Measurements from ENCODE around the gene NBPF26. TPM values are rescaled to one million over a fixed set of nuclear protein-coding genes. Genes with fewer than 3 reads are reported as not detected.
"Not testable (repeated sequence)": the region's sequence is repeated elsewhere in the genome, so short reads cannot be mapped to it uniquely, and the experiment has no call there.

NBPF26 gene
- total and polyA plus RNA-seq, 2 experiments from 2014 or later, result 5.3 to 16.5 TPM

- H3K9me2 ChIP-seq (ENCODE audit: insufficient read depth); DNase-seq; H3K4me3 ChIP-seq; H3K79me2 ChIP-seq (ENCODE audit: insufficient read depth); H3K27me3 ChIP-seq (replicated peaks; ENCODE audit: insufficient read depth); H3F3A ChIP-seq (ENCODE audit: insufficient read depth); H3K9me3 ChIP-seq (ENCODE audit: low read depth); H3K9ac ChIP-seq; H3K27ac ChIP-seq; H2AFZ ChIP-seq; H4K20me1 ChIP-seq (ENCODE audit: insufficient read depth); H3K4me2 ChIP-seq (ENCODE audit: unreplicated experiment); in situ Hi-C loops (cut with MboI); H3K36me3 ChIP-seq (ENCODE audit: low read depth); H3K4me1 ChIP-seq (ENCODE audit: insufficient read depth): not testable (repeated sequence)
- WGBS, 2 experiments (ENCODE audit: low coverage in 1 of 2, low lambda C conversion rate in 2 of 2, missing lambda C conversion rate in 2 of 2), result 0 to 13% methylated on average over 1 to 4 of the region's 12 CpGs
Observed at GRCh38 chr1:120723358-120723714, 409 bp upstream of the NBPF26 start.

GRCh38 chr1:120724507-120724906 is 762 bp downstream of the NBPF26 start:
- H3K4me2 ChIP-seq (ENCODE audit: unreplicated experiment); H3K36me3 ChIP-seq (ENCODE audit: low read depth); H3F3A ChIP-seq (ENCODE audit: insufficient read depth); H3K9me2 ChIP-seq (ENCODE audit: insufficient read depth); H2AFZ ChIP-seq; H3K9me3 ChIP-seq (ENCODE audit: low read depth); H3K27me3 ChIP-seq (replicated peaks; ENCODE audit: insufficient read depth); in situ Hi-C loops (cut with MboI); H3K79me2 ChIP-seq (ENCODE audit: insufficient read depth); H4K20me1 ChIP-seq (ENCODE audit: insufficient read depth); DNase-seq; H3K4me1 ChIP-seq (ENCODE audit: insufficient read depth): not testable (repeated sequence)
- peak overlapping the region; percentile 69 for H3K4me3 ChIP-seq
- 0 out of 2 replicates have a peak overlapping the region, but pooled peaks have one; percentile 15 for H3K27ac ChIP-seq
- peak overlapping the region; percentile 67 for H3K9ac ChIP-seq
- no CpG with 5 or more reads among the region's 28 CpGs for WGBS, 2 experiments (ENCODE audit: low coverage in 1 of 2, low lambda C conversion rate in 2 of 2, missing lambda C conversion rate in 2 of 2)

- H3K36me3 ChIP-seq (ENCODE audit: low read depth); H3F3A ChIP-seq (ENCODE audit: insufficient read depth); H3K4me1 ChIP-seq (ENCODE audit: insufficient read depth); H3K27me3 ChIP-seq (replicated peaks; ENCODE audit: insufficient read depth); H3K9ac ChIP-seq; H2AFZ ChIP-seq; in situ Hi-C loops (cut with MboI); H3K27ac ChIP-seq; DNase-seq; H4K20me1 ChIP-seq (ENCODE audit: insufficient read depth); H3K9me3 ChIP-seq (ENCODE audit: low read depth); H3K9me2 ChIP-seq (ENCODE audit: insufficient read depth); H3K79me2 ChIP-seq (ENCODE audit: insufficient read depth); H3K4me3 ChIP-seq; H3K4me2 ChIP-seq (ENCODE audit: unreplicated experiment): not testable (repeated sequence)
Observed at GRCh38 chr1:120728811-120729210, 5.1 kb downstream of the NBPF26 start.

- H3K9me3 ChIP-seq (ENCODE audit: low read depth); H3K27ac ChIP-seq; in situ Hi-C loops (cut with MboI); H3K9ac ChIP-seq; H3F3A ChIP-seq (ENCODE audit: insufficient read depth); H3K79me2 ChIP-seq (ENCODE audit: insufficient read depth); DNase-seq; H4K20me1 ChIP-seq (ENCODE audit: insufficient read depth); H3K4me2 ChIP-seq (ENCODE audit: unreplicated experiment); H3K4me3 ChIP-seq; H2AFZ ChIP-seq; H3K27me3 ChIP-seq (replicated peaks; ENCODE audit: insufficient read depth); H3K36me3 ChIP-seq (ENCODE audit: low read depth); H3K9me2 ChIP-seq (ENCODE audit: insufficient read depth); H3K4me1 ChIP-seq (ENCODE audit: insufficient read depth): not testable (repeated sequence)
- WGBS, 2 experiments (ENCODE audit: low coverage in 1 of 2, low lambda C conversion rate in 2 of 2, missing lambda C conversion rate in 2 of 2), result 70% methylated on average over 2 of the region's 3 CpGs; no CpG with 5 or more reads in 1 of the 2 experiments
Observed at GRCh38 chr1:120769090-120769489, 45.3 kb downstream of the NBPF26 start.

GRCh38 chr1:120805452-120805851 is 81.7 kb downstream of the NBPF26 start:
- H3K4me2 ChIP-seq (ENCODE audit: unreplicated experiment); H3K79me2 ChIP-seq (ENCODE audit: insufficient read depth); in situ Hi-C loops (cut with MboI); H3K9ac ChIP-seq; H3K9me3 ChIP-seq (ENCODE audit: low read depth); H3K27ac ChIP-seq; H4K20me1 ChIP-seq (ENCODE audit: insufficient read depth); H3K4me1 ChIP-seq (ENCODE audit: insufficient read depth); H3K36me3 ChIP-seq (ENCODE audit: low read depth); H2AFZ ChIP-seq; H3K9me2 ChIP-seq (ENCODE audit: insufficient read depth); H3K4me3 ChIP-seq; H3K27me3 ChIP-seq (replicated peaks; ENCODE audit: insufficient read depth); H3F3A ChIP-seq (ENCODE audit: insufficient read depth): not testable (repeated sequence)
- DNase-seq, result peak; percentile 4
- WGBS, 2 experiments (ENCODE audit: low coverage in 1 of 2, low lambda C conversion rate in 2 of 2, missing lambda C conversion rate in 2 of 2), result 60 to 100% methylated on average over 4 to 7 of the region's 7 CpGs

- H3K9ac ChIP-seq; H3K4me2 ChIP-seq (ENCODE audit: unreplicated experiment); H2AFZ ChIP-seq; H3K4me1 ChIP-seq (ENCODE audit: insufficient read depth); H3F3A ChIP-seq (ENCODE audit: insufficient read depth); in situ Hi-C loops (cut with MboI); H3K36me3 ChIP-seq (ENCODE audit: low read depth); H3K27me3 ChIP-seq (replicated peaks; ENCODE audit: insufficient read depth); H3K27ac ChIP-seq; H3K9me3 ChIP-seq (ENCODE audit: low read depth); H3K4me3 ChIP-seq; H4K20me1 ChIP-seq (ENCODE audit: insufficient read depth); H3K9me2 ChIP-seq (ENCODE audit: insufficient read depth); H3K79me2 ChIP-seq (ENCODE audit: insufficient read depth): not testable (repeated sequence)
- DNase-seq, result peak; percentile 36
- 38 to 39% methylated on average over 9 to 10 of the region's 10 CpGs for WGBS, 2 experiments (ENCODE audit: low coverage in 1 of 2, low lambda C conversion rate in 2 of 2, missing lambda C conversion rate in 2 of 2)
Observed at GRCh38 chr1:120811822-120812221, 88.1 kb downstream of the NBPF26 start.

GRCh38 chr1:120825051-120825450 is 101.3 kb downstream of the NBPF26 start:
- H4K20me1 ChIP-seq (ENCODE audit: insufficient read depth); H3K4me1 ChIP-seq (ENCODE audit: insufficient read depth); H3K79me2 ChIP-seq (ENCODE audit: insufficient read depth); H3K9me3 ChIP-seq (ENCODE audit: low read depth); H3F3A ChIP-seq (ENCODE audit: insufficient read depth); H3K27me3 ChIP-seq (replicated peaks; ENCODE audit: insufficient read depth); H3K4me2 ChIP-seq (ENCODE audit: unreplicated experiment); H3K4me3 ChIP-seq; H3K9me2 ChIP-seq (ENCODE audit: insufficient read depth); H3K27ac ChIP-seq; H3K36me3 ChIP-seq (ENCODE audit: low read depth); DNase-seq; H3K9ac ChIP-seq; H2AFZ ChIP-seq; in situ Hi-C loops (cut with MboI): not testable (repeated sequence)
- WGBS, 2 experiments (ENCODE audit: low coverage in 1 of 2, low lambda C conversion rate in 2 of 2, missing lambda C conversion rate in 2 of 2), result 94 to 97% methylated on average over 2 to 4 of the region's 4 CpGs

- DNase-seq; H3K27ac ChIP-seq; H3K9me3 ChIP-seq (ENCODE audit: low read depth); H3K9ac ChIP-seq; H2AFZ ChIP-seq; in situ Hi-C loops (cut with MboI); H4K20me1 ChIP-seq (ENCODE audit: insufficient read depth); H3K4me1 ChIP-seq (ENCODE audit: insufficient read depth); H3K27me3 ChIP-seq (replicated peaks; ENCODE audit: insufficient read depth); H3K36me3 ChIP-seq (ENCODE audit: low read depth); H3K4me3 ChIP-seq; H3K9me2 ChIP-seq (ENCODE audit: insufficient read depth); H3K79me2 ChIP-seq (ENCODE audit: insufficient read depth); H3F3A ChIP-seq (ENCODE audit: insufficient read depth); H3K4me2 ChIP-seq (ENCODE audit: unreplicated experiment): not testable (repeated sequence)
- no CpG with 5 or more reads among the region's 4 CpGs for WGBS, 2 experiments (ENCODE audit: low coverage in 1 of 2, low lambda C conversion rate in 2 of 2, missing lambda C conversion rate in 2 of 2)
Observed at GRCh38 chr1:120826623-120827022, 102.9 kb downstream of the NBPF26 start.

Measured in GM23248 (cell line).